ENCODE data around the gene LAMB3. TPM values are rescaled to one million over a fixed set of nuclear protein-coding genes. Genes with fewer than 3 reads are reported as not detected.

Gene LAMB3
- polyA plus RNA-seq, 1 donor (not counting 4 experiments of a cell fraction or from before 2014, with no cell fraction given) = 659 TPM

- Histone ChIP-seq H3K4me2 (ENCODE audit: control insufficient read depth, extremely low read depth, insufficient read depth, low read depth, low read length) (no peak overlapping the region), H3K9me1 (ENCODE audit: control insufficient read depth, extremely low read depth, insufficient read depth, low read length) (peaks cover 2% of the 10 kb centered on the region), H3K27ac (ENCODE audit: control insufficient read depth, insufficient read depth, low read length) (no peak overlapping the region), H3K4me1 (ENCODE audit: control insufficient read depth, extremely low read depth, insufficient read depth, low read length) (peaks cover 17% of the 10 kb centered on the region), H2AFZ (ENCODE audit: control insufficient read depth, low read length) (no peak overlapping the region), H3K36me3 (ENCODE audit: control insufficient read depth in 2 of 2, extremely low read depth in 1 of 2, insufficient read depth in 2 of 2, low read length in 2 of 2) (peaks cover 5 to 16% of the 10 kb centered on the region in 2 experiments), H3K9me3 (ENCODE audit: control insufficient read depth, low read depth, low read length) (no peaks in the 10 kb centered on the region), H4K20me1 (ENCODE audit: control insufficient read depth, extremely low read depth, insufficient read depth, low read length) (peaks cover 32% of the 10 kb centered on the region), H3K79me2 (ENCODE audit: control insufficient read depth, insufficient read depth, low read length) (no peaks in the 10 kb centered on the region), H3K9ac (ENCODE audit: control insufficient read depth, extremely low read depth, insufficient read depth, low read length) (no peak overlapping the region), H3K27me3 (ENCODE audit: control insufficient read depth, extremely low read depth, insufficient read depth, low read length) (no peaks in the 10 kb centered on the region), H3K4me3 (ENCODE audit: control insufficient read depth in 2 of 3, extremely low read depth in 1 of 3, insufficient read depth in 2 of 3, low read depth in 1 of 3, low read length in 3 of 3) (no peak overlapping the region)
- dilution Hi-C loops (cut with MboI; ENCODE audit: extremely low pct_ligation_motif_present, low sequenced_read_pairs) = no loop called here
- FAIRE-seq (no peak), DNase-seq (ENCODE audit: low read depth, low spot score) (no peak)
- TF ChIP-seq EZH2 (IDR thresholded peaks at IDR 0.05; ENCODE audit: low read length) = no peak
- TF ChIP-seq CTCF (optimal IDR thresholded peaks at IDR 0.05 in 1 of 3, IDR thresholded peaks at IDR 0.05 in 1 of 3, conservative IDR thresholded peaks at IDR 0.05 in 1 of 3; ENCODE audit: extremely low read depth in 1 of 3, insufficient read depth in 2 of 3, low read length in 3 of 3) = no peak
Measured at GRCh38 chr1:209610631-209610905, 41.7 kb downstream of the LAMB3 start.

- Histone ChIP-seq H3K9me3 (ENCODE audit: control insufficient read depth, low read depth, low read length) (no peaks in the 10 kb centered on the region), H3K4me3 (ENCODE audit: control insufficient read depth in 2 of 3, extremely low read depth in 1 of 3, insufficient read depth in 2 of 3, low read depth in 1 of 3, low read length in 3 of 3) (no peak overlapping the region), H4K20me1 (ENCODE audit: control insufficient read depth, extremely low read depth, insufficient read depth, low read length) (peaks cover 27% of the 10 kb centered on the region), H3K27me3 (ENCODE audit: control insufficient read depth, extremely low read depth, insufficient read depth, low read length) (no peaks in the 10 kb centered on the region), H3K9ac (ENCODE audit: control insufficient read depth, extremely low read depth, insufficient read depth, low read length) (no peak overlapping the region), H3K9me1 (ENCODE audit: control insufficient read depth, extremely low read depth, insufficient read depth, low read length) (peaks cover 2% of the 10 kb centered on the region), H2AFZ (ENCODE audit: control insufficient read depth, low read length) (no peak overlapping the region), H3K27ac (ENCODE audit: control insufficient read depth, insufficient read depth, low read length) (no peak overlapping the region), H3K4me2 (ENCODE audit: control insufficient read depth, extremely low read depth, insufficient read depth, low read depth, low read length) (no peak overlapping the region), H3K36me3 (ENCODE audit: control insufficient read depth in 2 of 2, extremely low read depth in 1 of 2, insufficient read depth in 2 of 2, low read length in 2 of 2) (peaks cover 0 to 11% of the 10 kb centered on the region in 2 experiments), H3K79me2 (ENCODE audit: control insufficient read depth, insufficient read depth, low read length) (no peaks in the 10 kb centered on the region), H3K4me1 (ENCODE audit: control insufficient read depth, extremely low read depth, insufficient read depth, low read length) (peaks cover 17% of the 10 kb centered on the region)
- TF ChIP-seq CTCF (optimal IDR thresholded peaks at IDR 0.05 in 1 of 3, IDR thresholded peaks at IDR 0.05 in 1 of 3, conservative IDR thresholded peaks at IDR 0.05 in 1 of 3; ENCODE audit: extremely low read depth in 1 of 3, insufficient read depth in 2 of 3, low read length in 3 of 3) (no peak), EZH2 (IDR thresholded peaks at IDR 0.05; ENCODE audit: low read length) (no peak)
- dilution Hi-C loops (cut with MboI; ENCODE audit: extremely low pct_ligation_motif_present, low sequenced_read_pairs) = no loop called here
- DNase-seq (ENCODE audit: low read depth, low spot score) = peak; percentile 50
- FAIRE-seq = no peak
Measured at GRCh38 chr1:209609791-209610630, 42.2 kb downstream of the LAMB3 start.

Data from keratinocyte (primary cell).